K562 (cell line): ENCODE measurements around the gene FEV. TPM values are rescaled to one million over a fixed set of nuclear protein-coding genes. Genes with fewer than 3 reads are reported as not detected.

Experiments used
- ATAC-seq: fragments of 200-7000 bp; cut with Tn5 transposase; 3 replicates; pipeline ENCODE4 v1.9.1; 2020; ENCODE audit warnings: moderate library complexity
- BruUV-seq: library from RNA; stranded (reverse); fragments of 400-500 nt; replicated peaks from 2 replicates; lab custom pipeline; 2021; lab: Mats Ljungman, UMichigan
- CTCF ChIA-PET: fragments of 300-600 bp; formaldehyde crosslinking; extraction: SDS; loops from one replicate; lab custom pipeline; 2021; ENCODE audit warnings: low intra/inter-chr PET ratio; lab: Yijun Ruan, JAX
- POLR2A ChIA-PET: fragments of 300-600, 350-650 bp; sonication (Branson Sonifier 250); formaldehyde crosslinking; extraction: SDS; loops from one replicate; lab custom pipeline; 2021; ENCODE audit warnings: antibody characterized with exemption, inconsistent platforms; lab: Yijun Ruan, JAX
- DNase-seq, 4 experiments: peaks; one replicate each; pipeline versions ENCODE4 v3.0.0 to v3.0.0-alpha.2; 2011 to 2018; ENCODE audit warnings: low spot score in 3 of 4, mixed read lengths in 3 of 4; ENCODE audit errors: extremely low read depth in 1 of 4
- FAIRE-seq: peaks from 2 replicates; lab custom pipeline; 2011; peaks lifted over from hg19 to GRCh38; lab: Jason Lieb, UNC
- H2AFZ ChIP-seq: 2 replicates; pipeline ENCODE4 v1.6.0; 2011; ENCODE audit warnings: low read depth, low read length, control low read depth, inconsistent platforms
- H3K27ac ChIP-seq: fragments of 200-600 bp; 3 replicates; pipeline ENCODE4 v1.8.0; 2011; ENCODE audit warnings: low read depth, mild to moderate bottlenecking, control low read depth, inconsistent platforms, low read length, moderate library complexity, mixed read lengths; ENCODE audit errors: extremely low read depth
- H3K27me3 ChIP-seq, 2 experiments: fragments of 300-600 bp in 1 of 2; 2 replicates in 1 of 2; 3 replicates in 1 of 2; pipeline versions ENCODE4 v1.6.0 to v1.8.0; 2011; ENCODE audit warnings: inconsistent platforms in 2 of 2, low read length in 2 of 2, mild to moderate bottlenecking in 1 of 2, mixed read lengths in 1 of 2, moderate library complexity in 1 of 2; ENCODE audit not compliant: control insufficient read depth in 2 of 2, insufficient read depth in 2 of 2
- H3K36me3 ChIP-seq: fragments of 300-600 bp; 3 replicates; pipeline ENCODE4 v1.8.0; 2011; ENCODE audit warnings: mild to moderate bottlenecking, low read length, inconsistent platforms; ENCODE audit not compliant: control insufficient read depth, insufficient read depth
- H3K4me1 ChIP-seq, 2 experiments: fragments of 200-600 bp in 1 of 2; replicated peaks in 1 of 2; 2 replicates in 1 of 2; 3 replicates in 1 of 2; pipeline versions ENCODE4 v1.5.1 to v1.8.0; 2011; ENCODE audit warnings: inconsistent platforms in 2 of 2, low read length in 2 of 2, mild to moderate bottlenecking in 1 of 2, mixed read lengths in 1 of 2, moderate library complexity in 1 of 2; ENCODE audit not compliant: control insufficient read depth in 2 of 2, insufficient read depth in 2 of 2
- H3K4me2 ChIP-seq: 2 replicates; pipeline ENCODE4 v1.6.1; 2011; ENCODE audit warnings: low read length, control low read depth, inconsistent platforms, mixed read lengths; ENCODE audit not compliant: insufficient read depth
- H3K4me3 ChIP-seq: fragments of 200-600 bp; sonication (generic), shearing (Covaris generic); 2 replicates; pipeline ENCODE4 v1.5.1; 2016; ENCODE audit warnings: control low read depth, inconsistent platforms
- H3K79me2 ChIP-seq: fragments of 200-600 bp; 3 replicates; pipeline ENCODE4 v1.8.0; 2011; ENCODE audit warnings: low read length, inconsistent platforms; ENCODE audit not compliant: control insufficient read depth, insufficient read depth
- H3K9ac ChIP-seq, 2 experiments: 2 replicates each; pipeline versions ENCODE4 v1.6.0 to v1.6.1; 2011; ENCODE audit warnings: low read depth in 2 of 2, low read length in 2 of 2, control low read depth in 1 of 2, inconsistent platforms in 1 of 2, mild to moderate bottlenecking in 1 of 2, mixed read lengths in 1 of 2; ENCODE audit not compliant: insufficient read depth in 1 of 2
- H3K9me1 ChIP-seq: one replicate; pipeline ENCODE4 v1.6.0; 2011; ENCODE audit warnings: inconsistent platforms, mild to moderate bottlenecking, low read length, moderate library complexity; ENCODE audit not compliant: control insufficient read depth, insufficient read depth
- H3K9me3 ChIP-seq: replicated peaks from 2 replicates; pipeline ENCODE4 v1.5.1; 2011; ENCODE audit warnings: low read depth, low read length, inconsistent platforms; ENCODE audit not compliant: control insufficient read depth, insufficient read depth
- H4K20me1 ChIP-seq: replicated peaks from 2 replicates; pipeline ENCODE4 v1.6.1; 2011; ENCODE audit warnings: low read length, inconsistent platforms, mixed read lengths; ENCODE audit not compliant: control insufficient read depth, insufficient read depth
- EZH2 ChIP-seq: IDR thresholded peaks from 2 replicates; pipeline ENCODE4 v1.6.1; 2012; ENCODE audit warnings: low read depth, mild to moderate bottlenecking, inconsistent platforms, low read length, borderline replicate concordance
- PURB ChIP-seq: sonication (generic); formaldehyde crosslinking; IDR thresholded peaks from 2 replicates; pipeline ENCODE4 v1.9.0; 2021; ENCODE audit warnings: low read depth, mild to moderate bottlenecking, missing genetic modification reagents
- SAFB ChIP-seq: fragments of 200-400 bp; formaldehyde crosslinking; IDR thresholded peaks from 2 replicates; pipeline ENCODE4 v1.6.1; 2017; ENCODE audit warnings: low read depth, low read length, borderline replicate concordance
- WGBS: fragments of 100-300 bp; shearing (Covaris generic); methylation state at CpG from one replicate; pipeline ENCODE4 v1.1.6; 2016; ENCODE audit warnings: low coverage, mixed read lengths; ENCODE audit not compliant: insufficient coverage; ENCODE audit errors: missing lambda C conversion rate; 5-methylcytosine and 5-hydroxymethylcytosine counted together
- in situ Hi-C: fragments of 300-500 bp; cut with MboI; formaldehyde crosslinking; loops from 4 replicates; pipeline ENCODE4 v1.15.0; 2018; ENCODE audit warnings: inconsistent platforms, mixed read lengths
- intact Hi-C: fragments of 100-400 bp; cut with micrococcal nuclease; formaldehyde crosslinking; loops from 2 replicates; pipeline ENCODE4 v1.14.2; 2022
- polyA plus RNA-seq, 8 experiments: library from polyadenylated mRNA; depleted of rRNA in 4 of 8; stranded (reverse) in 5 of 8; unstranded in 3 of 8; fragments of >200 nt; fragmentation: Nextera tagmentation in 2 of 8; fragmentation: Illumina TruSeq in 1 of 8; extraction: Ambion mirVana in 2 of 8; extraction: Trizol in 1 of 8; gene quantifications; 2 replicates each; pipeline versions ENCODE4 v1.2.1 to v1.2.3, GENCODE V29; 2011 to 2014; ENCODE audit warnings: inconsistent platforms in 1 of 8, missing spikeins in 1 of 8
- total RNA-seq, 7 experiments: library from RNA; depleted of rRNA in 6 of 7; stranded (reverse); fragments of >200 nt in 6 of 7; fragmentation: Illumina TruSeq in 2 of 7; extraction: Trizol in 2 of 7; gene quantifications; 2 replicates each; pipeline versions ENCODE4 v1.2.1 to v1.2.3, GENCODE V29; 2011 to 2021; ENCODE audit warnings: low replicate concordance in 1 of 7
- TF ChIP-seq, protein P1 (sequence below): fragments of 450-650 bp; IDR thresholded peaks from 2 replicates; pipeline ENCODE4 v1.7.0; 2016; ENCODE audit warnings: borderline replicate concordance

Gene FEV
- total and polyA plus RNA-seq, 9 of the 15 experiments (the other 6 are each of a cell fraction or from before 2014, with no cell fraction given), result 0.08 to 1.6 (median 0.62) TPM; not detected in 1

DNA sequence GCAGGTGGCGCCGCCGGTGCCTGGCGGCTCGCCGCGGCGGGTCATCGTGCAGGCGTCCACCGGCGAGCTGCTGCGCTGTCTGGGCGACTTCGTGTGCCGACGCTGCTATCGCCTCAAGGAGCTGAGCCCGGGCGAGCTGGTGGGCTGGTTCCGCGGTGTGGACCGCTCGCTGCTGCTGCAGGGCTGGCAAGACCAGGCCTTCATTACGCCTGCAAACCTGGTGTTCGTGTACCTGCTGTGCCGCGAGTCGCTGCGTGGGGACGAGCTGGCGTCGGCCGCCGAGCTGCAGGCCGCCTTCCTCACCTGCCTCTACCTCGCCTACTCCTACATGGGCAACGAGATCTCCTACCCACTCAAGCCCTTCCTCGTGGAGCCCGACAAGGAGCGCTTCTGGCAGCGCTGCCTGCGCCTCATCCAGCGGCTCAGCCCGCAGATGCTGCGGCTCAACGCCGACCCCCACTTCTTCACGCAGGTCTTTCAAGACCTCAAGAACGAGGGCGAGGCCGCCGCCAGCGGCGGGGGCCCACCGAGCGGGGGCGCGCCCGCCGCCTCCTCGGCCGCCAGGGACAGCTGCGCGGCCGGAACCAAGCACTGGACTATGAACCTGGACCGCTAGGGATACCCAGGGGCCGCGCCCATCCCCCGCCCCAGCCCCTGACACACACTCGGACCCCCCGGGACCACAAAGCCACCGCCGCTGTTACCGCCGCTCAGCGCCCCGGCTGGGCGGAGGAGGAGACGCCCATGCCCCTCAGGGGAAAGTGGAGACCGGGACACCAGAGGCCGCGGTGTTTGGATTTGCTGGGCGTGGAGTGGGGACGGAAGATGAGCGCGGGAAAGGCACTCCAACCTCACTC, 24.4 kb downstream of the FEV start:
- in situ Hi-C loops (no loop called here), intact Hi-C loops (loop anchor here (5.0 kb wide), 1 partner anchor 53 kb away; no protein-coding TSS in a partner anchor)
- ChIA-PET POLR2A (no interaction called here), CTCF (no interaction called here)
- Histone ChIP-seq H4K20me1 (no peaks in the 10 kb centered on the region), H3K4me2 (no peak overlapping the region), H3K36me3 (no peaks in the 10 kb centered on the region), H2AFZ (no peak overlapping the region), H3K79me2 (no peaks in the 10 kb centered on the region), H3K9me1 (no peaks in the 10 kb centered on the region), H3K9me3 (no peaks in the 10 kb centered on the region), H3K27ac (no peak overlapping the region), H3K4me3 (no peak overlapping the region), H3K9ac (no peak overlapping the region), H3K27me3 (peaks cover 7 to 29% of the 10 kb centered on the region in 2 experiments; a peak in 4 of 5 replicates), H3K4me1 (peaks cover 11 to 31% of the 10 kb centered on the region in 2 experiments; a peak in 4 of 5 replicates)
- WGBS, result 16% methylated on average over 13 of the region's 87 CpGs
- DNase-seq, result no peak
- TF ChIP-seq SAFB (0 out of 2 replicates have a peak, but pooled peaks have one; percentile 12), EZH2 (peak; percentile 83; the same call in 1 of the 2 replicates), PURB (CRISPR knock-in tag) (no peak)
- TF ChIP-seq, protein P1, sequence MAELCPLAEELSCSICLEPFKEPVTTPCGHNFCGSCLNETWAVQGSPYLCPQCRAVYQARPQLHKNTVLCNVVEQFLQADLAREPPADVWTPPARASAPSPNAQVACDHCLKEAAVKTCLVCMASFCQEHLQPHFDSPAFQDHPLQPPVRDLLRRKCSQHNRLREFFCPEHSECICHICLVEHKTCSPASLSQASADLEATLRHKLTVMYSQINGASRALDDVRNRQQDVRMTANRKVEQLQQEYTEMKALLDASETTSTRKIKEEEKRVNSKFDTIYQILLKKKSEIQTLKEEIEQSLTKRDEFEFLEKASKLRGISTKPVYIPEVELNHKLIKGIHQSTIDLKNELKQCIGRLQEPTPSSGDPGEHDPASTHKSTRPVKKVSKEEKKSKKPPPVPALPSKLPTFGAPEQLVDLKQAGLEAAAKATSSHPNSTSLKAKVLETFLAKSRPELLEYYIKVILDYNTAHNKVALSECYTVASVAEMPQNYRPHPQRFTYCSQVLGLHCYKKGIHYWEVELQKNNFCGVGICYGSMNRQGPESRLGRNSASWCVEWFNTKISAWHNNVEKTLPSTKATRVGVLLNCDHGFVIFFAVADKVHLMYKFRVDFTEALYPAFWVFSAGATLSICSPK, result no peak
- no peak for ATAC-seq
- no peak for FAIRE-seq
- BruUV-seq, result no TSS peak
